Liver (tissue), 9 donors: Measurements from ENCODE around the gene SLC49A3. TPM values are rescaled to one million over a fixed set of nuclear protein-coding genes. Genes with fewer than 3 reads are reported as not detected.

Source experiments
- DNase-seq: peaks from one replicate; pipeline ENCODE4 v3.0.0-alpha.2; 2017; ENCODE audit warnings: low spot score
- H3K27ac ChIP-seq, 2 donors: one replicate each; pipeline ENCODE4 v1.7.0; 2013; ENCODE audit warnings: inconsistent platforms in 2 of 2, low read length in 2 of 2, control low read depth in 1 of 2, low read depth in 1 of 2, mild to moderate bottlenecking in 1 of 2
- H3K27me3 ChIP-seq, 4 donors: one replicate each; pipeline versions ENCODE4 v1.6.1 to v1.7.0; 2013; ENCODE audit warnings: low read length in 3 of 4, inconsistent platforms in 1 of 4, mild to moderate bottlenecking in 1 of 4, moderate library complexity in 1 of 4; ENCODE audit not compliant: control insufficient read depth in 4 of 4, insufficient read depth in 4 of 4
- H3K36me3 ChIP-seq, 4 donors: one replicate each; pipeline versions ENCODE4 v1.6.1 to v1.7.0; 2013; ENCODE audit warnings: low read length in 3 of 4, mild to moderate bottlenecking in 3 of 4, low read depth in 1 of 4, moderate library complexity in 1 of 4; ENCODE audit not compliant: control insufficient read depth in 4 of 4, insufficient read depth in 3 of 4
- H3K4me1 ChIP-seq, 4 donors: one replicate each; pipeline versions ENCODE4 v1.6.1 to v1.7.0; 2013; ENCODE audit warnings: low read length in 3 of 4, mild to moderate bottlenecking in 3 of 4, moderate library complexity in 1 of 4; ENCODE audit not compliant: control insufficient read depth in 4 of 4, insufficient read depth in 4 of 4
- H3K4me3 ChIP-seq, 3 donors: one replicate each; pipeline versions ENCODE4 v1.6.1 to v1.7.0; 2013; ENCODE audit warnings: low read length in 3 of 3, control low read depth in 1 of 3, low read depth in 1 of 3, mild to moderate bottlenecking in 1 of 3
- H3K9ac ChIP-seq, 2 donors: one replicate each; pipeline ENCODE4 v1.7.0; 2013; ENCODE audit warnings: low read length in 2 of 2, mild to moderate bottlenecking in 2 of 2, moderate library complexity in 2 of 2, control low read depth in 1 of 2, low read depth in 1 of 2
- H3K9me3 ChIP-seq, 4 donors: one replicate each; pipeline versions ENCODE4 v1.6.1 to v1.7.0; 2013; ENCODE audit warnings: low read length in 3 of 4; ENCODE audit not compliant: control insufficient read depth in 4 of 4
- EGR1 ChIP-seq, 2 donors: IDR thresholded peaks; 2 replicates each; pipeline ENCODE4 v1.6.1; 2016 to 2018; ENCODE audit warnings: antibody characterized with exemption in 2 of 2, low read depth in 2 of 2
- FOXA1 ChIP-seq: IDR thresholded peaks from 2 replicates; pipeline ENCODE4 v1.6.1; 2016; ENCODE audit warnings: antibody characterized with exemption
- GABPA ChIP-seq, 2 donors: IDR thresholded peaks in 1 of 2; conservative IDR thresholded peaks in 1 of 2; 2 replicates each; pipeline ENCODE4 v1.6.1; 2016; ENCODE audit warnings: antibody characterized with exemption in 2 of 2, mild to moderate bottlenecking in 1 of 2, moderate library complexity in 1 of 2
- HNF4A ChIP-seq, 2 donors: conservative IDR thresholded peaks; 2 replicates each; pipeline ENCODE4 v1.6.1; 2016; ENCODE audit warnings: antibody characterized with exemption in 2 of 2, mild to moderate bottlenecking in 2 of 2
- JUND ChIP-seq, 2 donors: IDR thresholded peaks; 2 replicates each; pipeline ENCODE4 v1.6.1; 2016; ENCODE audit warnings: antibody characterized with exemption in 2 of 2
- NR2F2 ChIP-seq: IDR thresholded peaks from 2 replicates; pipeline ENCODE4 v1.6.1; 2016; ENCODE audit warnings: antibody characterized with exemption
- RAD21 ChIP-seq, 2 donors: IDR thresholded peaks; 2 replicates each; pipeline ENCODE4 v1.6.1; 2016; ENCODE audit warnings: antibody characterized with exemption in 2 of 2, mild to moderate bottlenecking in 2 of 2
- RXRA ChIP-seq, 2 donors: IDR thresholded peaks; 2 replicates each; pipeline ENCODE4 v1.6.1; 2017 to 2018; ENCODE audit warnings: antibody characterized with exemption in 2 of 2, mild to moderate bottlenecking in 1 of 2
- SP1 ChIP-seq: IDR thresholded peaks from 2 replicates; pipeline ENCODE4 v1.6.1; 2018; ENCODE audit warnings: antibody characterized with exemption, mild to moderate bottlenecking
- YY1 ChIP-seq: IDR thresholded peaks from 2 replicates; pipeline ENCODE4 v1.6.1; 2016; ENCODE audit warnings: antibody characterized with exemption, mild to moderate bottlenecking
- WGBS: extraction: QIAGEN DNeasy Blood & Tissue Kit; methylation state at CpG from one replicate; pipeline ENCODE4 v1.1.7; 2013; 5-methylcytosine and 5-hydroxymethylcytosine counted together
- polyA plus RNA-seq, 2 donors: library from polyadenylated mRNA; stranded (reverse) in 1 of 2; unstranded in 1 of 2; fragments of 200-250 nt in 1 of 2; fragments of >200 nt in 1 of 2; fragmentation: Nextera tagmentation in 1 of 2; extraction: Ambion mirVana in 1 of 2; gene quantifications; one replicate each; pipeline versions ENCODE4 v1.2.1 to v1.2.3, GENCODE V29; 2013 to 2015
- total RNA-seq, 2 donors: library from RNA; depleted of rRNA; stranded (reverse); fragments of >200 nt; gene quantifications; one replicate each; pipeline ENCODE4 v1.2.3, GENCODE V29; 2014
- TF ChIP-seq, protein P1 (sequence below): IDR thresholded peaks from 2 replicates; pipeline ENCODE4 v1.6.1; 2016; ENCODE audit warnings: antibody characterized with exemption, mild to moderate bottlenecking
- TF ChIP-seq, protein P2 (sequence below): fragments of 150-350 bp; IDR thresholded peaks from 2 replicates; pipeline ENCODE4 v1.5.1; 2017; ENCODE audit warnings: improper control_type of control experiment, low read depth, low read length; ENCODE audit not compliant: missing input control
- donor health status: healthy.
- donor health status: healthy.
- donor health status: healthy.
- donor health status: healthy.
- donor health status: healthy.

SLC49A3 gene
- total and polyA plus RNA-seq, 4 donors = 0.40 to 3.6 (median 2.0) TPM

DNA sequence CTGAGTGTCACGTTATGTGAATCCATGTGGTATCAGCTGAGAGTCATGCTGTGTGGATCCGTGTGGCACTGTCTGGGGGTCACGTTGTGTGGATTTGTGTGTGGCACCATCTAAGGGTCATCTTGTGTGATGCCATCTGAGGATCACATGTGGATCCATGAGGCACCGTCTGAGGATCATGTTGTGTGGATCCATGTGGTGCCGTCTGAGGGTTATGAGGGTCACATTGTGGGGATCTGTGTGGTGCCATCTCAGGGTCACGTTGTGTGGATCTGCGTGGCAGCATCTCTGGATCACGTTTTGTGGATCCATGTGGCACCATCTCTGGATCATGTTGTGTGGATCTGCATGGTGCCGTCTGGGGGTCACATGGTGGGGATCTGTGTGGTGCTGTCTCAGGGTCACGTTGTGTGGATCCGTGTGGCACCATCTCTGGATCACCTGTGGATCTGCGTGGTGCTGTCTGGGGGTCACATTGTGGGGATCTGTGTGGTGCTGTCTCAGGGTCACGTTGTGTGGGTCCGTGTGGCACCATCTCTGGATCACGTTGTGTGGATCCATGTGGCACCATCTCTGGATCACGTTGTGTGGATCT, 56.7 kb downstream of the SLC49A3 start:
- Histone ChIP-seq H3K27me3 (no peaks in the 10 kb centered on the region), H3K4me1 (no peaks in the 10 kb centered on the region), H3K36me3 (no peaks in the 10 kb centered on the region), H3K4me3 (no peak overlapping the region), H3K9ac (no peak overlapping the region), H3K27ac (no peak overlapping the region), H3K9me3 (peaks cover 0 to 4% (median 0%) of the 10 kb centered on the region in 4 donors)
- TF ChIP-seq NR2F2 (no peak), HNF4A (conservative IDR thresholded peaks at IDR 0.05) (no peak), SP1 (no peak), FOXA1 (no peak), RXRA (IDR thresholded peaks at IDR 0.05) (no peak), GABPA (IDR thresholded peaks at IDR 0.05 in 1 of 2, conservative IDR thresholded peaks at IDR 0.05 in 1 of 2) (no peak), RAD21 (IDR thresholded peaks at IDR 0.05) (no peak), YY1 (no peak), EGR1 (IDR thresholded peaks at IDR 0.05; ENCODE audit: low read depth in 2 of 2) (no peak), JUND (IDR thresholded peaks at IDR 0.05) (no peak)
- TF ChIP-seq, protein P1, sequence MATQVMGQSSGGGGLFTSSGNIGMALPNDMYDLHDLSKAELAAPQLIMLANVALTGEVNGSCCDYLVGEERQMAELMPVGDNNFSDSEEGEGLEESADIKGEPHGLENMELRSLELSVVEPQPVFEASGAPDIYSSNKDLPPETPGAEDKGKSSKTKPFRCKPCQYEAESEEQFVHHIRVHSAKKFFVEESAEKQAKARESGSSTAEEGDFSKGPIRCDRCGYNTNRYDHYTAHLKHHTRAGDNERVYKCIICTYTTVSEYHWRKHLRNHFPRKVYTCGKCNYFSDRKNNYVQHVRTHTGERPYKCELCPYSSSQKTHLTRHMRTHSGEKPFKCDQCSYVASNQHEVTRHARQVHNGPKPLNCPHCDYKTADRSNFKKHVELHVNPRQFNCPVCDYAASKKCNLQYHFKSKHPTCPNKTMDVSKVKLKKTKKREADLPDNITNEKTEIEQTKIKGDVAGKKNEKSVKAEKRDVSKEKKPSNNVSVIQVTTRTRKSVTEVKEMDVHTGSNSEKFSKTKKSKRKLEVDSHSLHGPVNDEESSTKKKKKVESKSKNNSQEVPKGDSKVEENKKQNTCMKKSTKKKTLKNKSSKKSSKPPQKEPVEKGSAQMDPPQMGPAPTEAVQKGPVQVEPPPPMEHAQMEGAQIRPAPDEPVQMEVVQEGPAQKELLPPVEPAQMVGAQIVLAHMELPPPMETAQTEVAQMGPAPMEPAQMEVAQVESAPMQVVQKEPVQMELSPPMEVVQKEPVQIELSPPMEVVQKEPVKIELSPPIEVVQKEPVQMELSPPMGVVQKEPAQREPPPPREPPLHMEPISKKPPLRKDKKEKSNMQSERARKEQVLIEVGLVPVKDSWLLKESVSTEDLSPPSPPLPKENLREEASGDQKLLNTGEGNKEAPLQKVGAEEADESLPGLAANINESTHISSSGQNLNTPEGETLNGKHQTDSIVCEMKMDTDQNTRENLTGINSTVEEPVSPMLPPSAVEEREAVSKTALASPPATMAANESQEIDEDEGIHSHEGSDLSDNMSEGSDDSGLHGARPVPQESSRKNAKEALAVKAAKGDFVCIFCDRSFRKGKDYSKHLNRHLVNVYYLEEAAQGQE = no peak
- TF ChIP-seq, protein P2, sequence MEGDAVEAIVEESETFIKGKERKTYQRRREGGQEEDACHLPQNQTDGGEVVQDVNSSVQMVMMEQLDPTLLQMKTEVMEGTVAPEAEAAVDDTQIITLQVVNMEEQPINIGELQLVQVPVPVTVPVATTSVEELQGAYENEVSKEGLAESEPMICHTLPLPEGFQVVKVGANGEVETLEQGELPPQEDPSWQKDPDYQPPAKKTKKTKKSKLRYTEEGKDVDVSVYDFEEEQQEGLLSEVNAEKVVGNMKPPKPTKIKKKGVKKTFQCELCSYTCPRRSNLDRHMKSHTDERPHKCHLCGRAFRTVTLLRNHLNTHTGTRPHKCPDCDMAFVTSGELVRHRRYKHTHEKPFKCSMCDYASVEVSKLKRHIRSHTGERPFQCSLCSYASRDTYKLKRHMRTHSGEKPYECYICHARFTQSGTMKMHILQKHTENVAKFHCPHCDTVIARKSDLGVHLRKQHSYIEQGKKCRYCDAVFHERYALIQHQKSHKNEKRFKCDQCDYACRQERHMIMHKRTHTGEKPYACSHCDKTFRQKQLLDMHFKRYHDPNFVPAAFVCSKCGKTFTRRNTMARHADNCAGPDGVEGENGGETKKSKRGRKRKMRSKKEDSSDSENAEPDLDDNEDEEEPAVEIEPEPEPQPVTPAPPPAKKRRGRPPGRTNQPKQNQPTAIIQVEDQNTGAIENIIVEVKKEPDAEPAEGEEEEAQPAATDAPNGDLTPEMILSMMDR = no peak
- 88% methylated on average over 16 of the region's 16 CpGs for WGBS
- no peak for DNase-seq

Other genes with a start within 250 kb of the SLC49A3 start
- gene ZNF721, start 190.0 kb downstream of the SLC49A3 start, total RNA-seq = 10 to 100 TPM; 13.0 to 13.8 TPM
- 1 to 10 TPM; 5.4 to 8.4 TPM for gene ZNF721, start 190.0 kb downstream of the SLC49A3 start, polyA plus RNA-seq
- 10 to 100 TPM; 21.0 to 36.2 TPM for gene PIGG, start 189.9 kb downstream of the SLC49A3 start, total RNA-seq
- gene PIGG, start 189.9 kb downstream of the SLC49A3 start, polyA plus RNA-seq = 10 to 100 TPM; 14.3 to 20.2 TPM
- not detected for gene TMEM271, start 112.9 kb downstream of the SLC49A3 start, total RNA-seq
- gene TMEM271, start 112.9 kb downstream of the SLC49A3 start, polyA plus RNA-seq = not detected
- 1 to 10 TPM in 1 of 2 donors, under 1 TPM in 1; 0.59 to 7.3 TPM for gene PDE6B, start 63.6 kb downstream of the SLC49A3 start, total RNA-seq
- gene PDE6B, start 63.6 kb downstream of the SLC49A3 start, polyA plus RNA-seq = under 1 TPM; 0.28 to 0.40 TPM
- 10 to 100 TPM; 31.4 to 75.9 TPM for gene ATP5ME, start 14.9 kb downstream of the SLC49A3 start, total RNA-seq
- 100 to 1,000 TPM; 263 to 621 TPM for gene ATP5ME, start 14.9 kb downstream of the SLC49A3 start, polyA plus RNA-seq
- 1 to 10 TPM; 2.4 to 4.6 TPM for gene MYL5, start 14.6 kb downstream of the SLC49A3 start, total RNA-seq
- 1 to 10 TPM; 4.8 to 5.0 TPM for gene MYL5, start 14.6 kb downstream of the SLC49A3 start, polyA plus RNA-seq
- 10 to 100 TPM; 17.2 to 23.3 TPM for gene PCGF3, start 16.7 kb upstream of the SLC49A3 start, total RNA-seq
- gene PCGF3, start 16.7 kb upstream of the SLC49A3 start, polyA plus RNA-seq = 10 to 100 TPM; 11.0 to 11.4 TPM
- gene CPLX1, start 137.0 kb upstream of the SLC49A3 start, total RNA-seq = under 1 TPM; 0.14 to 0.84 TPM
- 1 to 10 TPM in 1 of 2 donors, under 1 TPM in 1; 0.76 to 2.8 TPM for gene CPLX1, start 137.0 kb upstream of the SLC49A3 start, polyA plus RNA-seq
- gene GAK, start 243.2 kb upstream of the SLC49A3 start, total RNA-seq = 10 to 100 TPM; 43.7 to 69.7 TPM
- gene GAK, start 243.2 kb upstream of the SLC49A3 start, polyA plus RNA-seq = 10 to 100 TPM; 27.4 to 50.3 TPM
- gene TMEM175, start 243.3 kb upstream of the SLC49A3 start, total RNA-seq = 10 to 100 TPM; 18.6 to 26.0 TPM
- 10 to 100 TPM; 25.0 to 26.3 TPM for gene TMEM175, start 243.3 kb upstream of the SLC49A3 start, polyA plus RNA-seq